Peyer's patch (tissue), 4 donors: ENCODE data around the gene UPF3B. TPM values are rescaled to one million over a fixed set of nuclear protein-coding genes. Genes with fewer than 3 reads are reported as not detected.
"Not testable (repeated sequence)": the region's sequence is repeated elsewhere in the genome, so short reads cannot be mapped to it uniquely, and the experiment has no call there.

Source experiments
- DNase-seq, 3 donors: peaks; one replicate each; pipeline ENCODE4 v3.0.0-alpha.2; 2017 to 2019
- H3K27ac ChIP-seq, 4 donors: fragments of 200-600 bp; sonication (generic); one replicate each; pipeline ENCODE4 v1.5.1; 2016 to 2019
- H3K27me3 ChIP-seq, 2 donors: fragments of 200-600 bp; sonication (generic); one replicate each; pipeline ENCODE4 v1.5.1; 2019
- H3K36me3 ChIP-seq, 3 donors: fragments of 200-600 bp; sonication (generic); one replicate each; pipeline ENCODE4 v1.5.1; 2016 to 2019
- H3K4me1 ChIP-seq, 4 donors: fragments of 200-600 bp; sonication (generic); one replicate each; pipeline ENCODE4 v1.5.1; 2016 to 2019
- H3K4me3 ChIP-seq, 4 donors: fragments of 200-600 bp; sonication (generic); 1 replicate in 3 of 4; 2 replicates in 1 of 4; pipeline ENCODE4 v1.5.1; 2016 to 2019; ENCODE audit warnings: mild to moderate bottlenecking in 1 of 4
- H3K9me3 ChIP-seq, 4 donors: fragments of 200-600 bp; sonication (generic); one replicate each; pipeline ENCODE4 v1.5.1; 2016 to 2019; ENCODE audit warnings: mild to moderate bottlenecking in 1 of 4
- POLR2A ChIP-seq, 2 donors: fragments of 450-650 bp; IDR thresholded peaks; one replicate each; pipeline ENCODE4 v1.5.1; 2017; ENCODE audit warnings: antibody characterized with exemption in 2 of 2, mild to moderate bottlenecking in 2 of 2, moderate library complexity in 2 of 2
- total RNA-seq, 4 donors: library from RNA; depleted of rRNA; stranded (reverse); fragments of >200 nt; gene quantifications; one replicate each; pipeline ENCODE4 v1.1.0, GENCODE V29; 2016
- TF ChIP-seq, protein P1 (sequence below), 6 experiments: fragments of 450-650 bp in 4 of 6; fragments of 200-600 bp in 2 of 6; sonication (generic) in 1 of 6; IDR thresholded peaks; one replicate each; pipeline ENCODE4 v1.5.1; 2017 to 2019; ENCODE audit warnings: antibody characterized with exemption in 6 of 6, mild to moderate bottlenecking in 3 of 6, moderate library complexity in 1 of 6

The UPF3B gene
- total RNA-seq, 4 donors from 2014 or later = 5.3 to 28.9 (median 8.8) TPM

DNA sequence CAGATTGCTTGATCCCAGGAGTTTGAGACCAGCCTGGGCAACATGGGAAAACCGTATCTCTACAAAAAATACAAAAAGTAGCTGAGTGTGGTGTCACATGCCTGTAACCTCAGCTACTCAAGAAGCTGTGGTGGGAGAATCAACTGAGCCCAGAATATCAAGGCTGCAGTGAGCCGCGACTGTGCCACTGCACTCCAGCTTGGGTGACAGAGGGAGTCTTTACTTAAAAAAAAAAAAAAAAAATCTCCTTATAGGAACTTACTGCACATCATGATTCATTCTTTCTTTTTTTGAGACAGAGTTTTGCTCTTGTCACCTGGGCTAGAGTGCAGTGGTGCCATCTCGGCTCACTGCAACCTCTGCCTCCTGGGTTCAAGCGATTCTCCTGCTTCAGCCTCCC is 24.3 kb downstream of the UPF3B start:
- no peak for TF ChIP-seq POLR2A (IDR thresholded peaks at IDR 0.05)
- TF ChIP-seq, protein P1, sequence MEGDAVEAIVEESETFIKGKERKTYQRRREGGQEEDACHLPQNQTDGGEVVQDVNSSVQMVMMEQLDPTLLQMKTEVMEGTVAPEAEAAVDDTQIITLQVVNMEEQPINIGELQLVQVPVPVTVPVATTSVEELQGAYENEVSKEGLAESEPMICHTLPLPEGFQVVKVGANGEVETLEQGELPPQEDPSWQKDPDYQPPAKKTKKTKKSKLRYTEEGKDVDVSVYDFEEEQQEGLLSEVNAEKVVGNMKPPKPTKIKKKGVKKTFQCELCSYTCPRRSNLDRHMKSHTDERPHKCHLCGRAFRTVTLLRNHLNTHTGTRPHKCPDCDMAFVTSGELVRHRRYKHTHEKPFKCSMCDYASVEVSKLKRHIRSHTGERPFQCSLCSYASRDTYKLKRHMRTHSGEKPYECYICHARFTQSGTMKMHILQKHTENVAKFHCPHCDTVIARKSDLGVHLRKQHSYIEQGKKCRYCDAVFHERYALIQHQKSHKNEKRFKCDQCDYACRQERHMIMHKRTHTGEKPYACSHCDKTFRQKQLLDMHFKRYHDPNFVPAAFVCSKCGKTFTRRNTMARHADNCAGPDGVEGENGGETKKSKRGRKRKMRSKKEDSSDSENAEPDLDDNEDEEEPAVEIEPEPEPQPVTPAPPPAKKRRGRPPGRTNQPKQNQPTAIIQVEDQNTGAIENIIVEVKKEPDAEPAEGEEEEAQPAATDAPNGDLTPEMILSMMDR (IDR thresholded peaks at IDR 0.05) = no peak
- peaks cover 0 to 7% (median 0%) of the 10 kb centered on the region in 3 donors for H3K36me3 ChIP-seq

DNA sequence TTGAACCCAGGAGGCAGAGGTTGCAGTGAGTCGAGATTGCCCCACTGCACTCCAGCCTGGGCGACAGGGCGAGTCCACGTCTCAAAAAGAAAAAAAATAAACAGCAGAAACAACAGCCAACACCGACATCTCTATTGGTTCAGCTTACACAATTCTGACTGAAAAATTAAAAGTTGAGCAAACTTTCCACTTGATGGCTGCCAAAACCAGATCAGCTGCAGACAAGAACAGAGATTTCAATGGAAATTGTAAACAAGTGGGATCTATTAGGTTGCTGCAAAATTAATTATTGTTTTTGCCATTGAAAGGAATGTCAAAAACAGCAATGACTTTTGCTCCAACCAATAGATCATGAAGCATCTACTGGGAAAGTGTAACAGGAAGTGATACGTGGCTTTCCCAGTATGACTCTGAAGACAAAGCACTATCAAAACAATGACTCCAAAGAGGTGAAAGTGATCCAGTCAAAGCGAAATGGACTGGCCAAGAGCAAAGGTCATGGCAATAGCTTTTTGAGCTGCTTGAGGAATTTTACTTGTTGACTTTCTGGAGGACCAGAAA is 26.3 kb downstream of the UPF3B start:
- Histone ChIP-seq H3K27ac (no peak overlapping the region), H3K36me3 (no peaks in the 10 kb centered on the region), H3K4me3 (no peak overlapping the region), H3K9me3 (no peaks in the 10 kb centered on the region), H3K4me1 (no peaks in the 10 kb centered on the region), H3K27me3 (no peaks in the 10 kb centered on the region)
- DNase-seq = no peak
- TF ChIP-seq, protein P1 (IDR thresholded peaks at IDR 0.05) = no peak
- TF ChIP-seq POLR2A (IDR thresholded peaks at IDR 0.05) = no peak

More for the DNA sequence above, 24.3 kb downstream of the UPF3B start:
- no peaks in the 10 kb centered on the region for H3K27me3 ChIP-seq
- no peak overlapping the region for H3K27ac ChIP-seq
- no peaks in the 10 kb centered on the region for H3K9me3 ChIP-seq
- no peak overlapping the region for H3K4me3 ChIP-seq
- no peak for DNase-seq
- H3K4me1 ChIP-seq = no peaks in the 10 kb centered on the region

DNA sequence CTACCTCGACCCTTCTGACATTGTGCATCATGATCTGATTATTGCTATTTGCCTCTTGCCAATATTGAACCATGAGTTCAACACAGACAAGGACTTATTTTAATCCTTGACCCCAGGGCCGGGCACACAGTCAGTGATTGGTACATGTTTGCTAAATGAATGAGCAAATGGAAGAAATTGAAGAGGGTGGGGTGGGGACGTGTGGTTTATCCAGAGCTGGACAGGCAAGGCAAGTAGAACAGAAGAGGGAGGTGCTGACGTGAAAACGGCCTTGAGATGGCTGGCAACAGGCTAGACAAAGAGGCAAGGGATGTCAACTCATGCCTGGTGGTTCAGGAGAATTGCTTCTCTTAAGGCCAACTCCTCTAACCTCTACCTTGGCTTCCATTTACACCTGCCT is 28.5 kb downstream of the UPF3B start:
- not testable (repeated sequence) for H3K27me3 ChIP-seq, DNase-seq, H3K4me1 ChIP-seq, H3K36me3 ChIP-seq, H3K9me3 ChIP-seq, H3K27ac ChIP-seq, H3K4me3 ChIP-seq

DNA sequence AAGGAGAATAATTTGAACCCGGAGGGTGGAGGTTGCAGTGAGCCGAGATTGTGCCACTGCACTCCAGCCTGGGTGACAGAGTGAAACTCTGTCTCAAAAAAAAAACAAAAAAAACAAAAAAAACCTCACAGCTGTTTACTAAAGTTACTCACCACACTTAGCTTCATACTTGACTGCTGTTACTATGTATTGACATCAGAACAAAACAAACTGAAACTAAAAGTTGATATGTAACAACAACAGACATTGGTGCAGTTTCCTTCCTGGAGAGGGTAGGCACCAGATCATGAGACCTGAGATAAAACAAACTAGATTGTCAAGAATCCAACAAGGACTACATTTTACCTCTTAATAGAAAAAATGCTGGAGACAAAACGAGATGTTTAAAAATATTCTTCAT is 31.1 kb downstream of the UPF3B start:
- not testable (repeated sequence) for DNase-seq, H3K36me3 ChIP-seq, H3K4me1 ChIP-seq, H3K4me3 ChIP-seq, H3K9me3 ChIP-seq, H3K27ac ChIP-seq, H3K27me3 ChIP-seq

DNA sequence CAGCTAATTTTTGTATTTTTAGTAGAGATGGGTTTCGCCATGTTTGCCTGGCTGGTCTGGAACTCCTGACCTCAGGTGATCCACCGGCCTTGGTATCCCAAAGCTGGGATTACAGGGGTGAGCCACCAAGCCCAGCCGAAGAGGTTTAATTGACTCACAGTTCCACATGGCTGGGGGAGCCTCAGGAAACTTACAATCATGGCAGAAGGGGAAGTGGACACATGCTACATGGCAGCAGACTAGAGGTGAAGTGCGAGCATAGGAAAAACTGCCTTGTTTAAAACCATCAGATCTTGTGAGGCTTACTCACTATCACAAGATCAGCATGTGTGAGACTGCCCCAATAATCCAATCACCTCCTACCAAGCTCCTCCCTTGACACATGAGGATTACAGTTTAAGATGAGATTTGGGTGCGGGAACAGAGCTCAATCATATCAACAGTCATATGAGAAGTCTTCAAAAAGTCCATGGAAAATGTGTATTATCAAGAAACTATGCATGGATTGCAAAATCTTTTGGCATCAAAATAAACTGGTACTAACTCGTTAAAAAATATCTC is 35.6 kb downstream of the UPF3B start:
- Histone ChIP-seq H3K4me3 (no peak overlapping the region), H3K9me3 (no peaks in the 10 kb centered on the region)
- TF ChIP-seq, protein P1 (IDR thresholded peaks at IDR 0.05) = no peak
- TF ChIP-seq POLR2A (IDR thresholded peaks at IDR 0.05) = no peak

DNA sequence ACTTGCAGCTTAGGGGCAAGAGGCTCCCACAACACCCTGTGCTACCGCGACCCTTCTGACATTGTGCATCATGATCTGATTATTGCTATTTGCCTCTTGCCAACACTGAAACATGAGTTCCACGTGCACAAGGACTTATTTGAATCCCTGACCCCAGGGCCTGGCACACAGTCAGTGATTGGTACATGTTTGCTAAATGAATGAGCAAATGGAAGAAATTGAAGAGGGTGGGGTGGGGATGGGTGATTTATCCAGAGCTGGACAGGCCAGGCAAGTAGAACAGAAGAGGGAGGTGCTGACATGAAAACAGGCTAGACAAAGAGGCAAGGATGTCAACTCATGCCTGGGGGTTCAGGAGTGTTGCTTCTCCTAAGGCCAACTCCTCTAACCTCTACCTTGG is 36.5 kb downstream of the UPF3B start:
- no peak for DNase-seq
- Histone ChIP-seq H3K27ac (no peak overlapping the region), H3K9me3 (no peaks in the 10 kb centered on the region), H3K27me3 (no peaks in the 10 kb centered on the region), H3K4me1 (no peaks in the 10 kb centered on the region), H3K36me3 (no peaks in the 10 kb centered on the region), H3K4me3 (no peak overlapping the region)
- TF ChIP-seq, protein P1 (IDR thresholded peaks at IDR 0.05) = no peak
- no peak for TF ChIP-seq POLR2A (IDR thresholded peaks at IDR 0.05)

More for the DNA sequence above, 35.6 kb downstream of the UPF3B start:
- no peaks in the 10 kb centered on the region for H3K4me1 ChIP-seq
- no peak for DNase-seq
- H3K36me3 ChIP-seq = no peaks in the 10 kb centered on the region
- no peaks in the 10 kb centered on the region for H3K27me3 ChIP-seq
- no peak overlapping the region for H3K27ac ChIP-seq

DNA sequence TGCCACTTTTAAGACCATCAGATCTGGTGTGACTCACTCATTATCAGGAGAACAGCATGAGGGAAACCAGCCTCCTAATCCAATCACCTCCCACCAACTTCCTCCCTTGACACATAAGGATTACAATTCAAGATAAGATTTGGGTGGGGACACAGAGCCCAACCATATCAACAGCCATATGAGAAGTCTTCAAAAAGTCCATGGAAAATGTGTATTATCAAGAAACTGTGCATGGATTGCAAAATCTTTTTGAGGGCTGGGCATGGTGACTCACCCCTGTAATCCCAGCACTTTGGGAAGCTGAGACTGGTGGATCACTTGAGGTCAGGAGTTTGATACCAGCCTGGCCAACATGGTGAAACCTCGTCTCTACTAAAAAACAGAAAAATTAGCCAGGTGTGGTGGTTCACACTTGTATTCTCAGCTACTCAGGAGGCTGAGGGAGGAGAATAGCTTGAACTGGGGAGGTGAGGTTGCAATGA is 43.5 kb downstream of the UPF3B start:
- no peak overlapping the region for H3K27ac ChIP-seq
- no peaks in the 10 kb centered on the region for H3K9me3 ChIP-seq
- H3K4me1 ChIP-seq = no peaks in the 10 kb centered on the region
- no peak overlapping the region for H3K4me3 ChIP-seq
- H3K36me3 ChIP-seq = no peaks in the 10 kb centered on the region
- TF ChIP-seq, protein P1 (IDR thresholded peaks at IDR 0.05) = no peak
- no peak for TF ChIP-seq POLR2A (IDR thresholded peaks at IDR 0.05)
- DNase-seq = no peak
- no peaks in the 10 kb centered on the region for H3K27me3 ChIP-seq

DNA sequence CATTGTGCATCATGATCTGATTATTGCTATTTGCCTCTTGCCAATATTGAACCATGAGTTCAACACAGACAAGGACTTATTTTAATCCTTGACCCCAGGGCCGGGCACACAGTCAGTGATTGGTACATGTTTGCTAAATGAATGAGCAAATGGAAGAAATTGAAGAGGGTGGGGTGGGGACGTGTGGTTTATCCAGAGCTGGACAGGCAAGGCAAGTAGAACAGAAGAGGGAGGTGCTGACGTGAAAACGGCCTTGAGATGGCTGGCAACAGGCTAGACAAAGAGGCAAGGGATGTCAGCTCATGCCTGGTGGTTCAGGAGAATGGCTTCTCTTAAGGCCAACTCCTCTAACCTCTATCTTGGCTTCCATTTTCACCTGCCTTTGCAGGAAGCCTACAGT is 44.3 kb downstream of the UPF3B start:
- H3K4me3 ChIP-seq, DNase-seq, H3K36me3 ChIP-seq, H3K4me1 ChIP-seq, H3K27ac ChIP-seq, H3K9me3 ChIP-seq, H3K27me3 ChIP-seq: not testable (repeated sequence)
